AG04449 (cell line): ENCODE results near the gene NAA15.
"Not testable (repeated sequence)": the region's sequence is repeated elsewhere in the genome, so short reads cannot be mapped to it uniquely, and the experiment has no call there.

Source experiments
- CTCF ChIA-PET: fragments of 350-600 bp; formaldehyde crosslinking; extraction: SDS; loops from one replicate; lab custom pipeline; 2021; ENCODE audit warnings: antibody characterized with exemption; lab: Yijun Ruan, JAX
- POLR2A ChIA-PET: fragments of 400-600, 350-600 bp; formaldehyde crosslinking; extraction: SDS; loops from one replicate; lab custom pipeline; 2020; ENCODE audit warnings: antibody characterized with exemption, inconsistent platforms; lab: Yijun Ruan, JAX
- DNase-seq: peaks from one replicate; pipeline ENCODE4 v3.0.0-alpha.2; 2010; ENCODE audit warnings: low read depth, low spot score
- H3K4me3 ChIP-seq: 2 replicates; pipeline ENCODE4 v1.5.1; 2011; ENCODE audit warnings: low read depth, mild to moderate bottlenecking, control low read depth, low read length
- TF ChIP-seq, protein P1 (sequence below): IDR thresholded peaks from one replicate; pipeline ENCODE4 v1.5.1; 2011; ENCODE audit warnings: mild to moderate bottlenecking, moderate library complexity, low read length, control low read depth, inconsistent platforms; ENCODE audit not compliant: insufficient read depth; ENCODE audit errors: missing control alignments

NAA15 gene

DNA sequence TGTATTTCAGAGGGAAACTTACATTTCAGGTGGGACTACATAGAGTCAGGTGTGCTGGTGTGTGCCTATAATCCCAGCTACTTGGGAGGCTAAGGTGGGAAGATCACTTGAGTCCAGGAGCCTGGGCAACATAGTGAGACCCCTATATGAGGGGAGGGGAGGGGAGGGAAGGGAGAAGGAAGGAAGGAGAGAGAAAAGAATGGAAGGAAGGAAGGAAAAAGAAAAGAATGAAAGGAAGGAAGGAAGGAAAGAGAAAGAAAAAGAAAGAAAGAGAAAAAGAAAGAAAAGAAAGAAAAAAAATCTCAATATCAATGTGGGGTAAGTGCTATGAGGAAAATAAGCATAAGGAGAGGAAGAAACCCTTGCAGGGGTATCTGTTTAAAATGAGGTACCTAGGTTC, 109.0 kb downstream of the NAA15 start:
- no peak for DNase-seq
- ChIA-PET POLR2A (no interaction called here), CTCF (no interaction called here)
- H3K4me3 ChIP-seq, result no peak overlapping the region
- TF ChIP-seq, protein P1, sequence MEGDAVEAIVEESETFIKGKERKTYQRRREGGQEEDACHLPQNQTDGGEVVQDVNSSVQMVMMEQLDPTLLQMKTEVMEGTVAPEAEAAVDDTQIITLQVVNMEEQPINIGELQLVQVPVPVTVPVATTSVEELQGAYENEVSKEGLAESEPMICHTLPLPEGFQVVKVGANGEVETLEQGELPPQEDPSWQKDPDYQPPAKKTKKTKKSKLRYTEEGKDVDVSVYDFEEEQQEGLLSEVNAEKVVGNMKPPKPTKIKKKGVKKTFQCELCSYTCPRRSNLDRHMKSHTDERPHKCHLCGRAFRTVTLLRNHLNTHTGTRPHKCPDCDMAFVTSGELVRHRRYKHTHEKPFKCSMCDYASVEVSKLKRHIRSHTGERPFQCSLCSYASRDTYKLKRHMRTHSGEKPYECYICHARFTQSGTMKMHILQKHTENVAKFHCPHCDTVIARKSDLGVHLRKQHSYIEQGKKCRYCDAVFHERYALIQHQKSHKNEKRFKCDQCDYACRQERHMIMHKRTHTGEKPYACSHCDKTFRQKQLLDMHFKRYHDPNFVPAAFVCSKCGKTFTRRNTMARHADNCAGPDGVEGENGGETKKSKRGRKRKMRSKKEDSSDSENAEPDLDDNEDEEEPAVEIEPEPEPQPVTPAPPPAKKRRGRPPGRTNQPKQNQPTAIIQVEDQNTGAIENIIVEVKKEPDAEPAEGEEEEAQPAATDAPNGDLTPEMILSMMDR, result no peak

- POLR2A ChIA-PET, DNase-seq, H3K4me3 ChIP-seq: not testable (repeated sequence)
- CTCF ChIA-PET, result interaction anchor here (1.3 to 1.4 kb wide), 2 partner anchors 8 to 12 kb away, joined by 4 to 5 read pairs; no protein-coding TSS in a partner anchor
Measured at GRCh38 chr4:139414671-139415210, 113.4 kb downstream of the NAA15 start.

DNA sequence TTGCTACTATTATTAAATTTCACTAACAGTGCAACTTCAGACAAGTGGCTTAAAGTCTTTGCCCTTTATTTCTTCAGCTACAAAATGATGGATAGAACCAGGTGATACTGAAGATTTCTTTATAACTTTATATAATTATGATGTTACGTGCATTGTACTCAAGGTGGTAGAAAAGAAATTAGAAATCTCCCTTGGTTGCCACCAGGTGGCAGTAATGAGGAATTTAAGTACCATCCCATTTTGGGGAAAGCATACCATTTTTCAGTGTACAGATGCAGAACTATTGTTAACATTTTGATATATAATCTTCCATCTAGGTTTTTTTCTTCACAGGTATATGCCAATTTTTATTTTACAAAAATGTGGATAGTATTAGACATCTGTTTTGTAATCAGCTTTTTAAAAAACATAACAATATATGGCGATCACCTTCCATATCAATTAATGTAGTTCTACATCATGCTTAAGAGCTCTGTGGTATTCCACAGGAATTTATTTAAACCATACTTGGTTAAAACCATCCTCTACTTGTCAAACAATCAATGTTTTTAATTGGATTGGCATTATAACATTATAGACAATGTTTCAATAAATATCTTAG, 114.9 kb downstream of the NAA15 start:
- TF ChIP-seq, protein P1, result peak; percentile 38
- CTCF ChIA-PET, result interaction anchor here (0.8 to 1.4 kb wide), 21 partner anchors 9 to 236 kb away, joined by 3 to 22 read pairs (median 4); no protein-coding TSS in a partner anchor
- H3K4me3 ChIP-seq, result no peak overlapping the region
- DNase-seq, result no peak
- POLR2A ChIA-PET, result no interaction called here

- ChIA-PET POLR2A (no interaction called here), CTCF (interaction anchor here (1.0 to 1.1 kb wide), 3 partner anchors 12 to 79 kb away, joined by 3 to 4 read pairs (median 4); no protein-coding TSS in a partner anchor)
- TF ChIP-seq, protein P1, result no peak
- DNase-seq, result no peak
- H3K4me3 ChIP-seq, result no peak overlapping the region
Measured at GRCh38 chr4:139419388-139419914, 118.1 kb downstream of the NAA15 start.

DNA sequence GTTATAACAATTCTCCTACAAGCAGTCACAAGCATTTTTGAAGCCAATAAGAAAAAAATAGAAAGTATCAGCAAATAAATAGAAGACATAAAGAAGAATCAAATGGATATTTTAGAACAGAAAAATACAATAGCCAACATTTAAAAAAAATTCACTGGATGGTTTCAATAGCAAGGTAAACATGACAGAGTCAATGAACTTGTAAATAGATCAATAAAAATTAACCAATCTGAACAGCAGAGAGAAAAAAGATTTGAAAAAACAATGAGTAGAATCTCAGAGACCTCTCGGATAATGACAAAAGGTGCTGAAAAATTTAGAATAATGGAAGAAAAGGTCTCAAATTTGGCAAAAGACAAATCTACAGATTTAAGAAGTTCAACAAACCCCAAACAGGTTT, 119.3 kb downstream of the NAA15 start:
- TF ChIP-seq, protein P1, result no peak
- H3K4me3 ChIP-seq, result no peak overlapping the region
- ChIA-PET CTCF (no interaction called here), POLR2A (no interaction called here)
- no peak for DNase-seq

GRCh38 chr4:139436122-139436521, 134.8 kb downstream of the NAA15 start:
- CTCF ChIA-PET, result interaction anchor here (2.0 kb wide), 1 partner anchor 20 kb away, joined by 8 read pairs; no protein-coding TSS in a partner anchor
- TF ChIP-seq, protein P1, result no peak
- no peak for DNase-seq
- POLR2A ChIA-PET, result no interaction called here
- H3K4me3 ChIP-seq, result no peak overlapping the region
